HCT116 (cell line): ENCODE measurements around the gene TMEM129. TPM values are rescaled to one million over a fixed set of nuclear protein-coding genes. Genes with fewer than 3 reads are reported as not detected.
A peak's percentile ranks its signal among the peaks of the same experiment; 100 is the strongest.

Experiments used
- ATAC-seq: fragments of 200-7000 bp; cut with Tn5 transposase; 2 replicates; pipeline ENCODE4 v1.9.1; 2020; ENCODE audit warnings: mild to moderate bottlenecking, moderate library complexity
- BruUV-seq: library from RNA; stranded (reverse); fragments of 400-500 nt; replicated peaks from 2 replicates; lab custom pipeline; 2021; lab: Mats Ljungman, UMichigan
- CTCF ChIA-PET: fragments of 300-600 bp; sonication (Branson Sonifier 250); formaldehyde crosslinking; loops from one replicate; lab custom pipeline; 2021; ENCODE audit warnings: antibody characterized with exemption; lab: Charles Lee
- POLR2A ChIA-PET: fragments of 300-600, 350-600 bp; sonication (Branson Sonifier 250); formaldehyde crosslinking; loops from one replicate; lab custom pipeline; 2021; ENCODE audit warnings: antibody characterized with exemption; lab: Charles Lee
- RAD21 ChIA-PET, 2 experiments: fragments of 300-600 bp; sonication (Branson Sonifier 250); formaldehyde crosslinking; loops; one replicate each; lab custom pipeline; 2023; ENCODE audit warnings: low total read pairs in 2 of 2; ENCODE audit not compliant: uncharacterized antibody in 2 of 2, unreplicated experiment in 2 of 2, low non-redundant PET in 1 of 2; lab: Charles Lee
- DNase-seq: peaks from one replicate; pipeline ENCODE4 v3.0.0-alpha.2; 2010; ENCODE audit warnings: low read depth, low spot score
- H2AFZ ChIP-seq: fragments of 200-600 bp; shearing (Covaris generic), sonication (generic); 2 replicates; pipeline ENCODE4 v1.6.1; 2017; ENCODE audit warnings: low read depth, mixed run types, mixed read lengths, antibody characterized with exemption, low read length; ENCODE audit not compliant: poor library complexity, severe bottlenecking
- H3K27ac ChIP-seq: 2 replicates; pipeline ENCODE4 v1.5.1; 2012; ENCODE audit warnings: low read depth, low read length
- H3K27me3 ChIP-seq: fragments of 200-600 bp; sonication (generic); 2 replicates; pipeline ENCODE4 v1.6.1; 2016; ENCODE audit warnings: mixed run types, low read length, mixed read lengths; ENCODE audit not compliant: insufficient read depth
- H3K36me3 ChIP-seq, 2 experiments: fragments of 200-500 bp in 1 of 2; fragments of 200-600 bp in 1 of 2; sonication (Bioruptor generic) in 1 of 2; sonication (generic) in 1 of 2; 2 replicates each; pipeline versions ENCODE4 v1.5.1 to v1.6.1; 2014 to 2016; ENCODE audit warnings: low read length in 2 of 2, inconsistent platforms in 1 of 2, mixed read lengths in 1 of 2, mixed run types in 1 of 2; ENCODE audit not compliant: insufficient read depth in 2 of 2, control insufficient read depth in 1 of 2
- H3K4me1 ChIP-seq, 2 experiments: fragments of 200-600 bp in 1 of 2; sonication (generic) in 1 of 2; 2 replicates each; pipeline versions ENCODE4 v1.5.1 to v1.6.1; 2012 to 2017; ENCODE audit warnings: low read length in 2 of 2, inconsistent platforms in 1 of 2, mild to moderate bottlenecking in 1 of 2, mixed read lengths in 1 of 2, mixed run types in 1 of 2, moderate library complexity in 1 of 2; ENCODE audit not compliant: insufficient read depth in 2 of 2, control insufficient read depth in 1 of 2
- H3K4me2 ChIP-seq: fragments of 200-600 bp; sonication (generic); 2 replicates; pipeline ENCODE4 v1.6.1; 2017; ENCODE audit warnings: mixed run types, low read length, mixed read lengths
- H3K4me3 ChIP-seq, 2 experiments: fragments of 200-600 bp in 1 of 2; sonication (generic) in 1 of 2; replicated peaks in 1 of 2; 2 replicates each; pipeline ENCODE4 v1.5.1; 2011 to 2016; ENCODE audit warnings: low read length in 2 of 2, control low read depth in 1 of 2, low read depth in 1 of 2, mild to moderate bottlenecking in 1 of 2, mixed read lengths in 1 of 2, mixed run types in 1 of 2
- H3K79me2 ChIP-seq: fragments of 200-600 bp; sonication (generic); 2 replicates; pipeline ENCODE4 v1.6.1; 2017; ENCODE audit warnings: mild to moderate bottlenecking, mixed run types, low read length, moderate library complexity, mixed read lengths; ENCODE audit not compliant: insufficient read depth
- H3K9ac ChIP-seq: fragments of 200-600 bp; sonication (generic); 2 replicates; pipeline ENCODE4 v1.6.1; 2016; ENCODE audit warnings: low read length, mixed read lengths
- H3K9me2 ChIP-seq: fragments of 200-600 bp; sonication (generic), shearing (Covaris generic); 2 replicates; pipeline ENCODE4 v1.6.1; 2017; ENCODE audit warnings: mixed run types, mild to moderate bottlenecking, moderate library complexity; ENCODE audit not compliant: insufficient read depth
- H3K9me3 ChIP-seq, 2 experiments: fragments of 200-500 bp in 1 of 2; fragments of 200-600 bp in 1 of 2; sonication (Bioruptor generic) in 1 of 2; sonication (generic) in 1 of 2; 2 replicates each; pipeline ENCODE4 v1.6.1; 2014 to 2017; ENCODE audit warnings: low read length in 2 of 2, mixed read lengths in 2 of 2, inconsistent platforms in 1 of 2, low read depth in 1 of 2, mild to moderate bottlenecking in 1 of 2, mixed run types in 1 of 2, moderate library complexity in 1 of 2; ENCODE audit not compliant: control insufficient read depth in 1 of 2, insufficient read depth in 1 of 2
- H4K20me1 ChIP-seq: fragments of 200-600 bp; sonication (generic), shearing (Covaris generic); 2 replicates; pipeline ENCODE4 v1.6.1; 2017; ENCODE audit warnings: mixed run types, mild to moderate bottlenecking, moderate library complexity; ENCODE audit not compliant: insufficient read depth
- CEBPB ChIP-seq: IDR thresholded peaks from 2 replicates; pipeline ENCODE4 v1.6.1; 2012; ENCODE audit warnings: low read depth
- EGR1 ChIP-seq: IDR thresholded peaks from 2 replicates; pipeline ENCODE4 v1.6.1; 2012; ENCODE audit warnings: low read depth
- ELF1 ChIP-seq: IDR thresholded peaks from 2 replicates; pipeline ENCODE4 v1.6.1; 2012; ENCODE audit warnings: low read depth, borderline replicate concordance
- EZH2 ChIP-seq: fragments of 200-600 bp; sonication (generic); IDR thresholded peaks from 2 replicates; pipeline ENCODE4 v1.6.1; 2017; ENCODE audit warnings: antibody characterized with exemption, mixed run types
- EZH2phosphoT487 ChIP-seq: fragments of 200-600 bp; IDR thresholded peaks from 2 replicates; pipeline ENCODE4 v1.6.1; 2018; ENCODE audit warnings: antibody characterized with exemption, borderline replicate concordance
- FOSL1 ChIP-seq: IDR thresholded peaks from 2 replicates; pipeline ENCODE4 v1.6.1; 2012; ENCODE audit warnings: low read depth
- POLR2AphosphoS5 ChIP-seq: IDR thresholded peaks from 2 replicates; pipeline ENCODE4 v1.6.1; 2011; ENCODE audit warnings: mild to moderate bottlenecking, low read depth, low read length, moderate library complexity
- RAD21 ChIP-seq: IDR thresholded peaks from 2 replicates; pipeline ENCODE4 v1.6.1; 2012; ENCODE audit warnings: low read depth, mild to moderate bottlenecking
- SIN3A ChIP-seq: IDR thresholded peaks from 2 replicates; pipeline ENCODE4 v1.6.1; 2012; ENCODE audit warnings: low read depth
- SP1 ChIP-seq: IDR thresholded peaks from 2 replicates; pipeline ENCODE4 v1.6.1; 2012; ENCODE audit warnings: low read depth
- TCF7L2 ChIP-seq: IDR thresholded peaks from 2 replicates; pipeline ENCODE4 v1.7.0; 2011; ENCODE audit warnings: borderline replicate concordance, inconsistent platforms; ENCODE audit not compliant: insufficient read depth, insufficient read length; ENCODE audit errors: extremely low read depth
- YY1 ChIP-seq: IDR thresholded peaks from 2 replicates; pipeline ENCODE4 v1.6.1; 2011; ENCODE audit warnings: low read length, low read depth, moderate library complexity, mild to moderate bottlenecking; ENCODE audit not compliant: insufficient replicate concordance; ENCODE audit errors: extremely low read depth
- intact Hi-C: fragments of 100-400 bp; cut with micrococcal nuclease; formaldehyde crosslinking; loops from 2 replicates; pipeline ENCODE4 v1.10.0; 2022
- total RNA-seq: library from RNA; stranded (reverse); gene quantifications from one replicate; pipeline ENCODE4 v1.2.1, GENCODE V29; 2021; ENCODE audit not compliant: unreplicated experiment
- TF ChIP-seq, protein P1 (sequence below): IDR thresholded peaks from 2 replicates; pipeline ENCODE4 v1.6.1; 2012
- TF ChIP-seq, protein P2 (sequence below): IDR thresholded peaks from 2 replicates; pipeline ENCODE4 v1.6.1; 2012
- TF ChIP-seq, protein P3 (sequence below), 3 experiments: fragments of 200-600 bp in 1 of 3; sonication (generic) in 1 of 3; IDR thresholded peaks in 2 of 3; conservative IDR thresholded peaks in 1 of 3; 2 replicates each; pipeline ENCODE4 v1.5.1; 2012 to 2017; ENCODE audit warnings: low read depth in 2 of 3, low read length in 2 of 3, antibody characterized with exemption in 1 of 3, borderline replicate concordance in 1 of 3, control low read depth in 1 of 3, mild to moderate bottlenecking in 1 of 3, mixed read lengths in 1 of 3, mixed run types in 1 of 3, moderate library complexity in 1 of 3; ENCODE audit not compliant: insufficient read depth in 1 of 3
- TF ChIP-seq, protein P4 (sequence below): IDR thresholded peaks from 2 replicates; pipeline ENCODE4 v1.6.1; 2012; ENCODE audit warnings: low read depth
- TF ChIP-seq, protein P5 (sequence below): IDR thresholded peaks from 2 replicates; pipeline ENCODE4 v1.6.1; 2011; ENCODE audit warnings: mild to moderate bottlenecking, low read length, moderate library complexity; ENCODE audit not compliant: insufficient replicate concordance; ENCODE audit errors: extremely low read depth

TMEM129 gene
- total RNA-seq, 1 experiment from 2014 or later: 29.4 TPM

DNA sequence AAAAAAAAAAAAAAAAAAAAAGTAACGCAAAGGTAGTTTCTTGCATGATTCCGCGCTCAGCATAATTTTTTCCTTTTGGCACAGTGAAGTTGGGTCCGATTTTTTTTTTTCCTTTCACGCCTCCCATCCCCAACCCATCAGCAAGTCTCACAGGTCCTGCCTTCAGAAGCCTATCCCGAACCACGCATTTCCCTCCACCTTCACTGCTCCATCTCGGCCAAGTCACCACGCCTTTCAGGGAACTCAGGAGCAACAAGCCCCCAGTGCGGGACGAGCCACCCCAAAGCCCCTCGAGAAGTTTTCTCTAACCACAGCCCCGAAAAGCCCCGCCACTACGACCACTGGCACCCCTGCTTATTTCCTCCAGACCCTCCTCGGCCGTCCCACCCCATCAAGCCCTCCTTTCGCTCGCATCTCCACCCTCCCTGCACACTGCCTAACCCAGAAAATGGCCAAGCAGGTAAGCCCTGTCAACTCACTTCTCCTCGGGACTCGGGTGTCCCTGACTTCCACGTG, 10.0 kb downstream of the TMEM129 start:
- no peaks in the 10 kb centered on the region for H3K9me2 ChIP-seq
- ChIA-PET CTCF (interaction anchor here (1.8 kb wide), 1 partner anchor 18 kb away, joined by 10 read pairs; no protein-coding TSS in a partner anchor), POLR2A (interaction anchor here (1.7 kb wide), 1 partner anchor 10 kb away, joined by 19 read pairs; the partner anchor contains the start of genes TACC3 and TMEM129), RAD21 (no interaction called here)
- H3K4me2 ChIP-seq: peak overlapping the region; percentile 92
- no TSS peak for BruUV-seq
- H3K9ac ChIP-seq: peak overlapping the region; percentile 95
- H3K4me1 ChIP-seq: peaks cover 11 to 39% of the 10 kb centered on the region in 2 experiments; a peak in 3 of 4 replicates
- intact Hi-C loops: no loop called here
- ATAC-seq (no peak), DNase-seq (no peak)
- peak overlapping the region; percentile 100 for H3K27ac ChIP-seq
- H3K4me3 ChIP-seq: peak overlapping the region; percentile 71 to 98
- H2AFZ ChIP-seq: no peak overlapping the region
- TF ChIP-seq EZH2 (no peak), FOSL1 (no peak), YY1 (no peak), EZH2phosphoT487 (no peak), ELF1 (no peak), TCF7L2 (no peak), RAD21 (no peak), SP1 (no peak), POLR2AphosphoS5 (no peak), EGR1 (no peak), CEBPB (no peak), SIN3A (no peak)
- TF ChIP-seq, protein P1, sequence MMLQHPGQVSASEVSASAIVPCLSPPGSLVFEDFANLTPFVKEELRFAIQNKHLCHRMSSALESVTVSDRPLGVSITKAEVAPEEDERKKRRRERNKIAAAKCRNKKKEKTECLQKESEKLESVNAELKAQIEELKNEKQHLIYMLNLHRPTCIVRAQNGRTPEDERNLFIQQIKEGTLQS: no peak
- TF ChIP-seq, protein P2, sequence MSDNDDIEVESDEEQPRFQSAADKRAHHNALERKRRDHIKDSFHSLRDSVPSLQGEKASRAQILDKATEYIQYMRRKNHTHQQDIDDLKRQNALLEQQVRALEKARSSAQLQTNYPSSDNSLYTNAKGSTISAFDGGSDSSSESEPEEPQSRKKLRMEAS: no peak
- TF ChIP-seq, protein P3, sequence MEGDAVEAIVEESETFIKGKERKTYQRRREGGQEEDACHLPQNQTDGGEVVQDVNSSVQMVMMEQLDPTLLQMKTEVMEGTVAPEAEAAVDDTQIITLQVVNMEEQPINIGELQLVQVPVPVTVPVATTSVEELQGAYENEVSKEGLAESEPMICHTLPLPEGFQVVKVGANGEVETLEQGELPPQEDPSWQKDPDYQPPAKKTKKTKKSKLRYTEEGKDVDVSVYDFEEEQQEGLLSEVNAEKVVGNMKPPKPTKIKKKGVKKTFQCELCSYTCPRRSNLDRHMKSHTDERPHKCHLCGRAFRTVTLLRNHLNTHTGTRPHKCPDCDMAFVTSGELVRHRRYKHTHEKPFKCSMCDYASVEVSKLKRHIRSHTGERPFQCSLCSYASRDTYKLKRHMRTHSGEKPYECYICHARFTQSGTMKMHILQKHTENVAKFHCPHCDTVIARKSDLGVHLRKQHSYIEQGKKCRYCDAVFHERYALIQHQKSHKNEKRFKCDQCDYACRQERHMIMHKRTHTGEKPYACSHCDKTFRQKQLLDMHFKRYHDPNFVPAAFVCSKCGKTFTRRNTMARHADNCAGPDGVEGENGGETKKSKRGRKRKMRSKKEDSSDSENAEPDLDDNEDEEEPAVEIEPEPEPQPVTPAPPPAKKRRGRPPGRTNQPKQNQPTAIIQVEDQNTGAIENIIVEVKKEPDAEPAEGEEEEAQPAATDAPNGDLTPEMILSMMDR (IDR thresholded peaks at IDR 0.05 in 2 of 3, conservative IDR thresholded peaks at IDR 0.05 in 1 of 3; ENCODE audit: borderline replicate concordance in 1 of 3, insufficient read depth in 1 of 3, low read depth in 2 of 3, low read length in 2 of 3): no peak
- TF ChIP-seq, protein P4, sequence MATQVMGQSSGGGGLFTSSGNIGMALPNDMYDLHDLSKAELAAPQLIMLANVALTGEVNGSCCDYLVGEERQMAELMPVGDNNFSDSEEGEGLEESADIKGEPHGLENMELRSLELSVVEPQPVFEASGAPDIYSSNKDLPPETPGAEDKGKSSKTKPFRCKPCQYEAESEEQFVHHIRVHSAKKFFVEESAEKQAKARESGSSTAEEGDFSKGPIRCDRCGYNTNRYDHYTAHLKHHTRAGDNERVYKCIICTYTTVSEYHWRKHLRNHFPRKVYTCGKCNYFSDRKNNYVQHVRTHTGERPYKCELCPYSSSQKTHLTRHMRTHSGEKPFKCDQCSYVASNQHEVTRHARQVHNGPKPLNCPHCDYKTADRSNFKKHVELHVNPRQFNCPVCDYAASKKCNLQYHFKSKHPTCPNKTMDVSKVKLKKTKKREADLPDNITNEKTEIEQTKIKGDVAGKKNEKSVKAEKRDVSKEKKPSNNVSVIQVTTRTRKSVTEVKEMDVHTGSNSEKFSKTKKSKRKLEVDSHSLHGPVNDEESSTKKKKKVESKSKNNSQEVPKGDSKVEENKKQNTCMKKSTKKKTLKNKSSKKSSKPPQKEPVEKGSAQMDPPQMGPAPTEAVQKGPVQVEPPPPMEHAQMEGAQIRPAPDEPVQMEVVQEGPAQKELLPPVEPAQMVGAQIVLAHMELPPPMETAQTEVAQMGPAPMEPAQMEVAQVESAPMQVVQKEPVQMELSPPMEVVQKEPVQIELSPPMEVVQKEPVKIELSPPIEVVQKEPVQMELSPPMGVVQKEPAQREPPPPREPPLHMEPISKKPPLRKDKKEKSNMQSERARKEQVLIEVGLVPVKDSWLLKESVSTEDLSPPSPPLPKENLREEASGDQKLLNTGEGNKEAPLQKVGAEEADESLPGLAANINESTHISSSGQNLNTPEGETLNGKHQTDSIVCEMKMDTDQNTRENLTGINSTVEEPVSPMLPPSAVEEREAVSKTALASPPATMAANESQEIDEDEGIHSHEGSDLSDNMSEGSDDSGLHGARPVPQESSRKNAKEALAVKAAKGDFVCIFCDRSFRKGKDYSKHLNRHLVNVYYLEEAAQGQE: no peak
- TF ChIP-seq, protein P5, sequence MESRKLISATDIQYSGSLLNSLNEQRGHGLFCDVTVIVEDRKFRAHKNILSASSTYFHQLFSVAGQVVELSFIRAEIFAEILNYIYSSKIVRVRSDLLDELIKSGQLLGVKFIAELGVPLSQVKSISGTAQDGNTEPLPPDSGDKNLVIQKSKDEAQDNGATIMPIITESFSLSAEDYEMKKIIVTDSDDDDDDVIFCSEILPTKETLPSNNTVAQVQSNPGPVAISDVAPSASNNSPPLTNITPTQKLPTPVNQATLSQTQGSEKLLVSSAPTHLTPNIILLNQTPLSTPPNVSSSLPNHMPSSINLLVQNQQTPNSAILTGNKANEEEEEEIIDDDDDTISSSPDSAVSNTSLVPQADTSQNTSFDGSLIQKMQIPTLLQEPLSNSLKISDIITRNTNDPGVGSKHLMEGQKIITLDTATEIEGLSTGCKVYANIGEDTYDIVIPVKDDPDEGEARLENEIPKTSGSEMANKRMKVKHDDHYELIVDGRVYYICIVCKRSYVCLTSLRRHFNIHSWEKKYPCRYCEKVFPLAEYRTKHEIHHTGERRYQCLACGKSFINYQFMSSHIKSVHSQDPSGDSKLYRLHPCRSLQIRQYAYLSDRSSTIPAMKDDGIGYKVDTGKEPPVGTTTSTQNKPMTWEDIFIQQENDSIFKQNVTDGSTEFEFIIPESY: no peak
- peaks cover 6 to 24% of the 10 kb centered on the region in 2 experiments; a peak in 3 of 4 replicates for H3K36me3 ChIP-seq
- H3K9me3 ChIP-seq: no peaks in the 10 kb centered on the region
- peaks cover 88% of the 10 kb centered on the region for H3K79me2 ChIP-seq
- H3K27me3 ChIP-seq: no peaks in the 10 kb centered on the region
- peaks cover 26% of the 10 kb centered on the region; the same call in 1 of the 2 replicates for H4K20me1 ChIP-seq
